ENCODE data around the gene MMP12. TPM values are rescaled to one million over a fixed set of nuclear protein-coding genes. Genes with fewer than 3 reads are reported as not detected.

Gene MMP12
- total RNA-seq (2013) = not detected
- polyA plus RNA-seq (not detected), polyA minus RNA-seq (not detected in 2 replicates), total RNA-seq (0 to 0.81 (median 0.03) reads per million in 11 experiments)

GRCh38 chr11:102874852-102875251, at the start of gene MMP12:
MMP12 (minus strand) TSS chr11:102874982; CDS start chr11:102874937, 45 bp downstream.
- H3K4me3 ChIP-seq (replicated peaks in 1 of 3; ENCODE audit: low read depth in 2 of 3, low read length in 3 of 3) = no peak within 1 kb of the TSS

DNA sequence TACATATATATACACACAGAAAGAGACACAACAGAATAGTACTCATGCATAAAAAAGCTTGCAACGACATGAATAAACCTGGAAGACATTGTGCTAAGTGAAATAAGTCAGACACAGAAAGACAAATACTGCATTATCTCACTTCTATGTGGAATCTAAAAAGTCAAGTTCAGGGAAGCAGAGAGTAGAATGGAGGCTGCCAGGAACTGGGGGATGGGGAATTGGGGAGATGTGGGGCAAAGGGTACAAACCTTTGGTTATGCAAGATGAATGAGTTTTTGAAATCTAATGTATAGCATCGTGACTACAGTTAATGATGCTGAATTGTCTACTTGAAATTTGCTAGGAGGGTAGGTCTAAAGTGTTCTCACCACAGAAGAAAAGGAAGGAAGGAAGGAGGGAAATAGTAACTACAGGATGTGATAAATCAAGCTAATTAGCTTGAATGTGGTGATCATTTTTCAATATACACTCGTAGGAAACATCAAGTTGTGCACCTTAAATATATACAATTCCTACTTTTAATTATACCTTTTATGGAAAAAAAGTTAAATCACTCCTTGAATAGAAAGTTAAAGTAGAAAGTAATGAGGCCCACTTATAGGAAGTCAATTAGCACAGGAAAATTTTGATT, 46.9 kb upstream of the MMP12 start:
- whole genome bisulfite sequencing (ENCODE audit: insufficient coverage) = 17% methylated on average over 1 of the region's 3 CpGs
- TF ChIP-seq, protein P1, sequence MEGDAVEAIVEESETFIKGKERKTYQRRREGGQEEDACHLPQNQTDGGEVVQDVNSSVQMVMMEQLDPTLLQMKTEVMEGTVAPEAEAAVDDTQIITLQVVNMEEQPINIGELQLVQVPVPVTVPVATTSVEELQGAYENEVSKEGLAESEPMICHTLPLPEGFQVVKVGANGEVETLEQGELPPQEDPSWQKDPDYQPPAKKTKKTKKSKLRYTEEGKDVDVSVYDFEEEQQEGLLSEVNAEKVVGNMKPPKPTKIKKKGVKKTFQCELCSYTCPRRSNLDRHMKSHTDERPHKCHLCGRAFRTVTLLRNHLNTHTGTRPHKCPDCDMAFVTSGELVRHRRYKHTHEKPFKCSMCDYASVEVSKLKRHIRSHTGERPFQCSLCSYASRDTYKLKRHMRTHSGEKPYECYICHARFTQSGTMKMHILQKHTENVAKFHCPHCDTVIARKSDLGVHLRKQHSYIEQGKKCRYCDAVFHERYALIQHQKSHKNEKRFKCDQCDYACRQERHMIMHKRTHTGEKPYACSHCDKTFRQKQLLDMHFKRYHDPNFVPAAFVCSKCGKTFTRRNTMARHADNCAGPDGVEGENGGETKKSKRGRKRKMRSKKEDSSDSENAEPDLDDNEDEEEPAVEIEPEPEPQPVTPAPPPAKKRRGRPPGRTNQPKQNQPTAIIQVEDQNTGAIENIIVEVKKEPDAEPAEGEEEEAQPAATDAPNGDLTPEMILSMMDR (IDR thresholded peaks at IDR 0.05) = no peak
- Mint-ChIP-seq H3K27me3 (ENCODE audit: low read depth in 3 of 3) (peaks cover 39 to 61% (median 50%) of the 10 kb centered on the region in 3 donors), H3K4me3 (peak overlapping the region in 1 of 2 donors; percentile 50), H3K4me1 (peaks cover 35% of the 10 kb centered on the region), H3K9me3 (peaks cover 0 to 10% (median 0%) of the 10 kb centered on the region in 7 donors), H3K36me3 (no peaks in the 10 kb centered on the region), H3K27ac (no peak overlapping the region)
- no peak overlapping the region for H2AFZ ChIP-seq (ENCODE audit: insufficient read depth, low read depth, low read length, poor library complexity, severe bottlenecking)
- H3K27me3 ChIP-seq (ENCODE audit: control insufficient read depth in 2 of 2, insufficient read depth in 2 of 2, low read length in 2 of 2) = peaks cover 29 to 44% of the 10 kb centered on the region in 2 donors
- intact Hi-C loops (cut with micrococcal nuclease) = no loop called here
- no peaks in the 10 kb centered on the region for H3K79me2 ChIP-seq (ENCODE audit: insufficient read depth, low read length)
- peaks cover 29 to 30% of the 10 kb centered on the region in 2 donors for H3K4me1 ChIP-seq (ENCODE audit: control insufficient read depth in 1 of 2, insufficient read depth in 2 of 2, low read length in 2 of 2)
- H3K9ac ChIP-seq (ENCODE audit: insufficient read depth, low read length, poor library complexity, severe bottlenecking) = no peak overlapping the region
- no peaks in the 10 kb centered on the region for H3K9me3 ChIP-seq (replicated peaks in 1 of 2; ENCODE audit: control insufficient read depth in 1 of 2, insufficient read depth in 1 of 2, low read length in 2 of 2)
- no peaks in the 10 kb centered on the region for H4K20me1 ChIP-seq (ENCODE audit: insufficient read depth, low read length)
- no peak for DNase-seq
- H3K4me3 ChIP-seq (replicated peaks in 1 of 3; ENCODE audit: low read depth in 2 of 3, low read length in 3 of 3) = no peak overlapping the region
- H3K27ac ChIP-seq (ENCODE audit: low read depth in 1 of 2, low read length in 2 of 2) = no peak overlapping the region
- no peaks in the 10 kb centered on the region for H3K36me3 ChIP-seq (replicated peaks in 1 of 2; ENCODE audit: control insufficient read depth in 1 of 2, insufficient read depth in 2 of 2, low read length in 2 of 2)
- no peak overlapping the region for H3K4me2 ChIP-seq (replicated peaks; ENCODE audit: extremely low read depth, low read length, poor library complexity, severe bottlenecking)

More at GRCh38 chr11:102874852-102875251, at the start of gene MMP12:
- peaks cover 1 to 5% (median 2%) of the 10 kb centered on the region in 3 donors for H3K27me3 Mint-ChIP-seq (ENCODE audit: low read depth in 3 of 3)
- no peaks in the 10 kb centered on the region for H3K27me3 ChIP-seq (ENCODE audit: control insufficient read depth in 2 of 2, insufficient read depth in 2 of 2, low read length in 2 of 2)
- H3K36me3 ChIP-seq (replicated peaks in 1 of 2; ENCODE audit: control insufficient read depth in 1 of 2, insufficient read depth in 2 of 2, low read length in 2 of 2) = no peaks in the 10 kb centered on the region
- no CpG with 5 or more reads among the region's 4 CpGs for WGBS (ENCODE audit: insufficient coverage)
- no peak within 1 kb of the TSS for H3K4me3 Mint-ChIP-seq
- no peak within 1 kb of the TSS for H3K27ac ChIP-seq (ENCODE audit: low read depth in 1 of 2, low read length in 2 of 2)
- H3K4me1 ChIP-seq (ENCODE audit: control insufficient read depth in 1 of 2, insufficient read depth in 2 of 2, low read length in 2 of 2) = no peaks in the 10 kb centered on the region
- no peaks in the 10 kb centered on the region for H3K79me2 ChIP-seq (ENCODE audit: insufficient read depth, low read length)
- no peak within 1 kb of the TSS for H3K27ac Mint-ChIP-seq
- no peaks in the 10 kb centered on the region for H3K36me3 Mint-ChIP-seq
- H3K9ac ChIP-seq (ENCODE audit: insufficient read depth, low read length, poor library complexity, severe bottlenecking) = no peak within 1 kb of the TSS
- TF ChIP-seq, protein P1 (IDR thresholded peaks at IDR 0.05) = no peak
- no peaks in the 10 kb centered on the region for H3K4me1 Mint-ChIP-seq
- no peaks in the 10 kb centered on the region for H3K9me3 Mint-ChIP-seq
- no peaks in the 10 kb centered on the region for H3K9me3 ChIP-seq (replicated peaks in 1 of 2; ENCODE audit: control insufficient read depth in 1 of 2, insufficient read depth in 1 of 2, low read length in 2 of 2)
- H4K20me1 ChIP-seq (ENCODE audit: insufficient read depth, low read length) = no peaks in the 10 kb centered on the region
- no peak for DNase-seq
- no peak within 1 kb of the TSS for H3K4me2 ChIP-seq (replicated peaks; ENCODE audit: extremely low read depth, low read length, poor library complexity, severe bottlenecking)
- H2AFZ ChIP-seq (ENCODE audit: insufficient read depth, low read depth, low read length, poor library complexity, severe bottlenecking) = no peak within 1 kb of the TSS
- intact Hi-C loops (cut with micrococcal nuclease) = no loop called here
